ENCODE results near the gene SGCA.

DNA sequence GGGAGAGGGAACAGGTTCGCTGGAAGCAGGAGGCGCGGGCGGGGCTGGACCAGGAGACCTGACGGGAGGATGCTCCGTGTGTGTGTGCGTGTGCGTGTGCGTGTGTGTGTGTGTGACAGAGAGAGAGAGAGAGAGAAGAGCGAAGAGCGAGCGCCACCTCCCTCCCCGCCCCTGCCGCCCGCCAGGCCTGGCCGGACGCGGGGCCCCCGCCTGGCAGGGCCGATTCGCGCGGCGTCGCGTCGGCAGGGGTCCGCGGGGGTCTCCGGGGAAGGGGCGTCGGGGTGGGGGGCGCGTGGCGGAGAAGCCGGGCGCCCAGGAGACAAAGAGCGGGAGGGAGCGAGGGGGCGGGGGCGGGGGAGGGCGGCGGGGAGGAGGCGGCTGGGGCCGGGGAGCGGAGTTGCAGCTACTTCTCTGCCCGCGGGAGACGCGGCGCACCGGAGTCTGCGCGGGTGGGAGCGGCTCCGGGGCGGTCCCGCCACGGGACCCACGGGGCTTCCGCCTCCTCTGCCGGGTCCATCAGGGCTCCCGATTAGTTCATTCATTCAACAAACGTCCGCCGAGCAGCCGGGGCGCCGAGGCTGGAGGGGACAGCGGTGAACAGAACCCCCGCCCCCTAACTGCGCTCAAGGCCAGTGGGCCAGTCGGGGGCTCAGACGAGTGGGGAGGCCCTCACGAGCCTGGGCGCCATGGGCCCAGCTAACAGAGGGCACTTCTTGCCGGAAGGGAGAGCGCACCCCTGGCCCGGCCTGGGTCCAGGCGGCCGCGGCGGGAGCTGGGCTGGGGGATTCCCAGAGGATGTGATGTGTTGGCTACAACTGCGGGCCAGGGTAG is 35.9 kb upstream of the SGCA start, which contains the start of gene SAMD14:
- TF ChIP-seq POLR2AphosphoS5 (IDR thresholded peaks at IDR 0.05; ENCODE audit: borderline replicate concordance, low read depth, low read length) = no peak
- no peak for TF ChIP-seq EZH2 (IDR thresholded peaks at IDR 0.05)
